Fibroblast of lung (primary cell): ENCODE data around the gene CSF3R. TPM values are rescaled to one million over a fixed set of nuclear protein-coding genes. Genes with fewer than 3 reads are reported as not detected.
A peak's percentile ranks its signal among the peaks of the same experiment; 100 is the strongest.

ENCODE experiments used
- DNase-seq, 2 donors: peaks; one replicate each; pipeline versions ENCODE4 v3.0.0 to v3.0.0-alpha.2; 2010; ENCODE audit warnings: low read depth in 2 of 2
- H2AFZ ChIP-seq: 2 replicates; pipeline ENCODE4 v1.5.1; 2012; ENCODE audit warnings: low read length, control low read depth, inconsistent platforms
- H3K27ac ChIP-seq: 2 replicates; pipeline ENCODE4 v1.5.1; 2011; ENCODE audit warnings: low read length, control low read depth; ENCODE audit not compliant: insufficient read depth
- H3K27me3 ChIP-seq: 2 replicates; pipeline ENCODE4 v1.5.1; 2011; ENCODE audit warnings: mild to moderate bottlenecking, low read length; ENCODE audit not compliant: control insufficient read depth, insufficient read depth
- H3K36me3 ChIP-seq: 2 replicates; pipeline ENCODE4 v1.5.1; 2011; ENCODE audit warnings: low read length; ENCODE audit not compliant: control insufficient read depth, insufficient read depth
- H3K4me1 ChIP-seq: 2 replicates; pipeline ENCODE4 v1.5.1; 2011; ENCODE audit warnings: low read length; ENCODE audit not compliant: control insufficient read depth, insufficient read depth; ENCODE audit errors: extremely low read depth
- H3K4me2 ChIP-seq: 2 replicates; pipeline ENCODE4 v1.5.1; 2011; ENCODE audit warnings: low read length, control low read depth; ENCODE audit not compliant: insufficient read depth; ENCODE audit errors: extremely low read depth
- H3K4me3 ChIP-seq, 4 experiments: fragments of 200-600 bp in 1 of 4; sonication (generic) in 1 of 4; replicated peaks in 1 of 4; 2 replicates each; pipeline ENCODE4 v1.5.1; 2011 to 2016; ENCODE audit warnings: low read length in 4 of 4, low read depth in 3 of 4, mild to moderate bottlenecking in 3 of 4, control low read depth in 2 of 4, inconsistent platforms in 1 of 4, mixed read lengths in 1 of 4; ENCODE audit not compliant: insufficient read depth in 1 of 4; ENCODE audit errors: control extremely low read depth in 1 of 4
- H3K79me2 ChIP-seq: 2 replicates; pipeline ENCODE4 v1.5.1; 2012; ENCODE audit warnings: mild to moderate bottlenecking, low read length, inconsistent platforms; ENCODE audit not compliant: control insufficient read depth, insufficient read depth
- H3K9ac ChIP-seq: 2 replicates; pipeline ENCODE4 v1.5.1; 2011; ENCODE audit warnings: mild to moderate bottlenecking, low read length, control low read depth; ENCODE audit not compliant: insufficient read depth
- H3K9me3 ChIP-seq: 2 replicates; pipeline ENCODE4 v1.5.1; 2012; ENCODE audit warnings: low read depth, low read length; ENCODE audit not compliant: control insufficient read depth, insufficient read depth
- H4K20me1 ChIP-seq: 2 replicates; pipeline ENCODE4 v1.5.1; 2011; ENCODE audit warnings: low read length; ENCODE audit not compliant: control insufficient read depth, insufficient read depth; ENCODE audit errors: extremely low read depth
- CTCF ChIP-seq, 2 donors: IDR thresholded peaks in 1 of 2; conservative IDR thresholded peaks in 1 of 2; 1 replicate in 1 of 2; 2 replicates in 1 of 2; pipeline ENCODE4 v1.5.1; 2011 to 2012; ENCODE audit warnings: low read length in 2 of 2, control low read depth in 1 of 2, inconsistent platforms in 1 of 2, low read depth in 1 of 2, mild to moderate bottlenecking in 1 of 2
- EZH2 ChIP-seq: IDR thresholded peaks from 2 replicates; pipeline ENCODE4 v1.5.1; 2012; ENCODE audit warnings: low read length, control low read depth, mild to moderate bottlenecking; ENCODE audit errors: missing control alignments
- polyA minus RNA-seq: library from RNA; depleted of rRNA, polyadenylated mRNA; stranded (reverse); fragments of >200 nt; gene quantifications from 2 replicates; pipeline ENCODE4 v1.2.3, GENCODE V29; 2011; ENCODE audit warnings: low replicate concordance
- polyA plus RNA-seq, 2 donors: library from polyadenylated mRNA; depleted of rRNA in 1 of 2; stranded (reverse) in 1 of 2; unstranded in 1 of 2; fragments of >200 nt; gene quantifications; 2 replicates each; pipeline ENCODE4 v1.2.1, GENCODE V29; 2011 to 2012; ENCODE audit warnings: missing spikeins in 1 of 2
- total RNA-seq: library from RNA; depleted of rRNA; stranded (reverse); fragments of >200 nt; gene quantifications from 2 replicates; pipeline ENCODE4 v1.2.1, GENCODE V29; 2014

CSF3R gene
- total RNA-seq (under 0.01 and 0.51 TPM in 2 replicates), polyA plus RNA-seq (not detected in 2 replicates), polyA minus RNA-seq (not detected in 2 replicates)
- not detected in 2 replicates for polyA plus RNA-seq (2012)

DNA sequence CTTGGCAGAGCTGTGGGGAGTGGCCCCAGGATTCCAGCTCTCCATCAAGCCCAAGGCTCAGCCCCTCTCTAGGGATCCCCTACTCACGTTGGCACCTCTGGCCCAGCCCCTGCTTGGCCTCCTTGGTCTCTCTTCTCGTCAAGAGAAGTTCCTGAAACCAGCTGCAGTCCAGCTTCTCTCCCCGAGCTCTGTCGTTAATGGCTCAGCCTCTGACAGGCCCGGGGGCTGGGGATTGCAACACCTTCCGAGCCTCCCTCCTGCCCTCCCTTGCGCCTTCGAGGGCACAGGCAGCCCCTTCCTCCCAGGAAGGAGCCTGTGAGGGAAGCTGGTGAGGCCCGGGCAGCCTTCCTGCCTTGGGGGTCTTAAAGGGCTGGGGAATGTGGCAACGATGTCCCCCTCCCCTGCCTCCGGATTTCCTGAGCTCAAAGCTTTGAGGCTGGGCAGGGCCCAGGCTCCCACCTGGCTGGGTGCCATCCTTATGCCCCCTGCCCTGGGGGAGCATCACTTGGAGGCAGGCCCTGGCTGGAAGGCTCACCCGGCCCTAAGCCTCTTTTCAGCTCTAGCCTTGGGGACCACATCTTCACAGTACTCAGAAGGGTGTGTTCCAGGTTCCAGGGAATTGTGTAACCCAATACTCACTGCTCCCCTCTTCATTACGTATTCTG, at the start of gene CSF3R:
CSF3R (minus strand) TSS at position 190 of the 665 bp plus-strand sequence. CDS start 3,417 bp downstream, outside the sequence.
- Histone ChIP-seq H3K27me3 (peaks cover 12% of the 10 kb centered on the region), H3K9ac (no peak within 1 kb of the TSS), H3K79me2 (no peaks in the 10 kb centered on the region), H3K36me3 (no peaks in the 10 kb centered on the region), H3K4me1 (no peaks in the 10 kb centered on the region), H3K4me2 (peak within 1 kb of the TSS; percentile 5), H3K9me3 (no peaks in the 10 kb centered on the region), H2AFZ (no peak within 1 kb of the TSS), H4K20me1 (no peaks in the 10 kb centered on the region), H3K4me3 (no peak within 1 kb of the TSS), H3K27ac (no peak within 1 kb of the TSS)
- no peak for DNase-seq
- TF ChIP-seq CTCF (conservative IDR thresholded peaks at IDR 0.05 in 1 of 2, IDR thresholded peaks at IDR 0.05 in 1 of 2; ENCODE audit: low read depth in 1 of 2, low read length in 2 of 2) = no peak
- TF ChIP-seq EZH2 = no peak

DNA sequence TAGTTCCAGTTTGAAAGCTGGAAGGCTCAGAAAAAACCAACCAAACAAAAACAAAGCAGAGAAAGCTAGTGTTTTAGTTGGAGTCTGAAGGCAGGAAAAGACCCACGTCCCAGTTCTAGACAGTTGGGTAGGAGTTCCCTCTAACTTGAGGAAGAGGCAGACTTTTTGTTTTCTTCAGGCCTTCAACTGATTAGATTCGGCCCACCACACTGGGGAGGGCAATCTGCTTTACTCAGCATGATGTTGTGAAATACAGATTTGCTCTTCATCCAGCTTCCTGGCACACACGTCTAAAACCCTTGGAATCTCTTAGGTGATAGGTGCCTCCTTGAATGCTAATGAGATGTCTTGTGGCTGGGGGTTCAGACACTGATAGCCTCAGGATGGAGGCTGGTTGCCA, 49.1 kb upstream of the CSF3R start:
- H3K4me1 ChIP-seq = no peaks in the 10 kb centered on the region
- H2AFZ ChIP-seq = no peak overlapping the region
- no peak for DNase-seq
- TF ChIP-seq CTCF (conservative IDR thresholded peaks at IDR 0.05 in 1 of 2, IDR thresholded peaks at IDR 0.05 in 1 of 2; ENCODE audit: low read depth in 1 of 2, low read length in 2 of 2) (no peak), EZH2 (no peak)
- H3K4me2 ChIP-seq = no peak overlapping the region
- no peaks in the 10 kb centered on the region for H3K36me3 ChIP-seq
- H3K9me3 ChIP-seq = no peaks in the 10 kb centered on the region
- H3K27me3 ChIP-seq = no peaks in the 10 kb centered on the region
- H3K4me3 ChIP-seq = no peak overlapping the region
- no peaks in the 10 kb centered on the region for H3K79me2 ChIP-seq
- H4K20me1 ChIP-seq = no peaks in the 10 kb centered on the region
- no peak overlapping the region for H3K27ac ChIP-seq
- H3K9ac ChIP-seq = no peak overlapping the region

DNA sequence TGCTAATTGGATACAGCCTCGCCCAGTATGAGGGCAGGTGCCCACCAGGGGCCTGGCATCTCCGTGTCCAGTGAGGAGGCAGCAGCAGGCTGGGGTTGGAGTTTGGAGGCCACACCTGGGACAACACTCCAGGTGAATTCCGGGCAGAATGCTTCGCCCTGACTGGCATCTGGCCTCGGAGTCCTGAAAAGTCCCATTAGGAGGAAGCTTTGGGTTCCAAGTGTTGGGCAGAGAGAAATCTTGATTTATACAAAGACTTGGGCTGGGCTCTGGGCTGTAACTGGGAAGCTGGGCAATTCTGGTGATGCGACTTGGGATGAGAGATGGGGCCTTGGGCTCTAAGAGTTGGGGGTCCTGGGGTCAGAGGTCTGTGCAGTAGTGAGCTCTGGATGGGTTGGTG, 48.1 kb upstream of the CSF3R start:
- H3K9me3 ChIP-seq = no peaks in the 10 kb centered on the region
- no peak overlapping the region for H3K9ac ChIP-seq
- H3K4me2 ChIP-seq = no peak overlapping the region
- no peak overlapping the region for H3K27ac ChIP-seq
- TF ChIP-seq EZH2 (no peak), CTCF (conservative IDR thresholded peaks at IDR 0.05 in 1 of 2, IDR thresholded peaks at IDR 0.05 in 1 of 2; ENCODE audit: low read depth in 1 of 2, low read length in 2 of 2) (no peak)
- H2AFZ ChIP-seq = no peak overlapping the region
- no peak for DNase-seq
- H3K79me2 ChIP-seq = no peaks in the 10 kb centered on the region
- no peaks in the 10 kb centered on the region for H4K20me1 ChIP-seq
- no peaks in the 10 kb centered on the region for H3K4me1 ChIP-seq
- H3K27me3 ChIP-seq = no peaks in the 10 kb centered on the region
- H3K36me3 ChIP-seq = no peaks in the 10 kb centered on the region
- no peak overlapping the region for H3K4me3 ChIP-seq
